ENCODE measurements around the gene TMTC3.
"Not testable (repeated sequence)": the region's sequence is repeated elsewhere in the genome, so short reads cannot be mapped to it uniquely, and the experiment has no call there.

TMTC3 gene

DNA sequence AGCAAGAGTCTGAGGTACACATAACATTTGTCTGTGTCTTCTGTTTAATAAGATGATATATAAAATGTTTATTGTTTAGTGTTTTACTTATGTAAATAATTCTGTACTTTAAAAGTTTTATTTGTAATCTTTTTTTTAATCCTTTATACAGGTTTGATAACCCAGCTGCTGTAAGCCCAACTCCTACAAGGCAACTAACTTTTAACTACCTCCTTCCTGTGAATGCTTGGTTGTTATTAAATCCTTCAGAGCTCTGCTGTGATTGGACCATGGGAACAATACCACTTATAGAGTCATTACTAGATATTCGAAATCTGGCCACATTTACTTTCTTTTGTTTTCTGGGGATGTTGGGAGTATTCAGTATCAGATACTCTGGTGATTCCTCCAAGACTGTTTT, 24.1 kb downstream of the TMTC3 start:
- DNase-seq (ENCODE audit: low read depth): no peak

DNA sequence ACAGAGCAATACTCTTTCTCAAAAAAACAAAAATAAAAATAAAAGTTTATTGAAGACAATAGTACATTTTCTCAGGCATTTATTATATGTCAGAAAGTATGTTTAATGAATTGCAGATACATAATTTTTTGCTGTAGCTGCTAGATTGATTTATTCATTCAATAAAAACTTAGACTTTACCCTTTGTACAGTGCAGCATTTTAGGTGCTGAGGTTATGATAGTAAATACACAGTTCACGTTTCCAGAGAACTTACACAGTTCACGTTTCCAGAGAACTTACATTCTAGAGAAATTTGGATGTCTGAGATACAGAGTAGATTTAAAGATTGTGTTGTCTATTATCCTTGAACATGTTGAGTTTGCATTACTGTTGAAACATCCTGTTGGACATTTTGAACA, 25.3 kb downstream of the TMTC3 start:
- no peak for DNase-seq (ENCODE audit: low read depth)

DNA sequence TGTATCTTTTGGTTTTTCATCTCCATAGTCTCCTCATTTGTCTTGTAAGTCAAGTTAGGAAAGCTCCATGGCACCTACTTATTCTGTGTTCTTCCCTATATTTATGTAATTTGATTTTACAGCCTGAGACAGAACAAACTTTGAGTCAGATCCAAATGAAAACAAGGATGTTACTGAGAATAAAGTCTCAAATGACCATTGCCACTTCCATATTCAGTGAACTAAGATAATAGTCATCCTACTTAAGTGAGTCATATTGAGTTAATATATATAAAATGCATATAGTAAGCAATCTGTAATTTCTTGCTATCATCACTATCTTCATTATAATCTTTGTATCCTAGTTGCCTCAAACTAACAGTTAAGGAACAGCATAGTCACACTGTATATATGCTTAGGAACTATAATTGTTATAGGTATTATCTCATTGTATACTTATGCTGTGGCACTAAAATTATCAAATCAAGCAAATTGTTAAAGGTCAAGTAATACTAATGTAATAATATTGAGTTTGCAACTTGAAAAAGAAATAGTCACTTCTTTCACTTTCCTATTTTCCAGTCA, 30.8 kb downstream of the TMTC3 start:
- peak; percentile 6 for DNase-seq (ENCODE audit: low read depth)

DNA sequence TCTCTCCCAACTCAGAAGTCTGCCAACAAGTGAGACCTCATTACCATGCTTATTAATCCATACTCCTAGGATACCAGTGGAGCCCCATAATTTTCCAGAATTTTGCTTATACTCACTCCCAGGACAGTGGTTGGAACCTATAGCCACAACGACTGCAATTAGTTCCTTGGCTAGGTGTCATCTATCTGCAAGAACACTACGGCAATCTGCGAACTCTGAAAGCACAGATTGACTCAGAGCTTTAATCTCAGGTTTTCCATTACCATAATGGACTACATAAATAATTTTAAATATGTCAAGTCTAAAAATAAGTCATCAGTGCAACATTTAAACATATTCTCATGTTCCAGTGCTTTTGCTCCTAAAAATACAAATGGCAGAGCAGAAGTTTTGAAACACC, 33.4 kb downstream of the TMTC3 start:
- DNase-seq (ENCODE audit: low read depth): no peak

GRCh38 chr12:88179436-88180014, 37.4 kb downstream of the TMTC3 start:
- no peak for DNase-seq (ENCODE audit: low read depth)

DNA sequence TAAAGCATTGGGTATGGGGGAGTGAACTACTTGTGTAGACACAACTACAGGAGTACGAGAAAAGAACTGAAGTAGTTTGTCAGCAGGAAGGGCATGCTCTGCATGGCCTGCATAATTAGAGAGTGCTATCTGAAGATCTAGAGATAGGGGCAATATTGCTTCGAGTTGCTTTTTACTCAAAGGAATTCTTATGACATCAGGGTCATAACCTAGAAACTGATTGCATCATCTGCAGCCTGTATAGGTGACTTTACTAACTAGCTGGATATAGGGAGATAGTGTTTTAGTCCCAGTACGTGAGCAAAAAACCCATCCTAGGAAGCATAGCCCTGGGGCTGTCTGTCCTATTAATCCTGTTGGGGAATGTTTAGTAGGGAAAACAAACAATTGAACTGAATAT, 39.8 kb downstream of the TMTC3 start:
- DNase-seq (ENCODE audit: low read depth): no peak

DNA sequence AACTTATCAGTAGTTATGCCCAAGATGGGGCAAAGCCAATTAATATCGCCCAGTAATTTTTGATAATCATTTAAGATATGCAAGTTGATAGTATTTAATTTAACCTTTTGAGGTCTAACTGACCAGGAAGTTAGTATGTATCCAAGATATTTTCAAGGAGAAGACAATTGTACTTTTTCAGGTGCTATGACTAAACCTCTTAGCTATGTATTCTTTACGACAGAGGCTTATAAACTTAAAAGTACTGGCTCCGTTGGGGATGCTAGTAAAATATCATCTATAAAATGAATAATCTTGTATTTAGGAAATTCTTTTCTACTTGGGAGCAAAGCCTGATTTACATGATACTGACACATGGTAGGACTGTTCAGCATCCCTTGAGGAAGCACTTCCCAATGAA, 40.3 kb downstream of the TMTC3 start:
- DNase-seq (ENCODE audit: low read depth): no peak

GRCh38 chr12:88184196-88184595, 42.1 kb downstream of the TMTC3 start:
- no peak for DNase-seq (ENCODE audit: low read depth)

DNA sequence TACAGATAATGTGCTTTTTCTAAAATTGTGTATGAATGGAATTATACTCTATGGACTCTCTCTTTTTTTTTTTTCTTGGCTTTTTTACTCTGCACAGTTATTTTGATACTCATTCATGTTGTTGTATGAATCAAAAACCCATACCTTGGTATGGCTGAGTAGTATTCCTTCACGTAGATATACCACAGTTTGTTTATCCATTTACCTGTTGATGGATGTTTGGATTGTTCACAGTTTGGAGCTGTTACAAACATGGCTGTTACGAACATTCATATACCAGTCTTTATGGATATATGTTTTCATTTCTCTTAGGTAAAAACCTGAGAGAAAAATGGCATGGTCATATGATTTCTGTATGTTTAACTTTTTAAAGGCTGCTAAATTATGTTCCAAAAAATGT, 43.2 kb downstream of the TMTC3 start:
- no peak for DNase-seq (ENCODE audit: low read depth)

- DNase-seq (ENCODE audit: low read depth): peak; percentile 61
Measured at GRCh38 chr12:88185988-88186387, 43.9 kb downstream of the TMTC3 start.

- no peak for DNase-seq (ENCODE audit: low read depth)
Measured at GRCh38 chr12:88187571-88187970, 45.5 kb downstream of the TMTC3 start.

DNA sequence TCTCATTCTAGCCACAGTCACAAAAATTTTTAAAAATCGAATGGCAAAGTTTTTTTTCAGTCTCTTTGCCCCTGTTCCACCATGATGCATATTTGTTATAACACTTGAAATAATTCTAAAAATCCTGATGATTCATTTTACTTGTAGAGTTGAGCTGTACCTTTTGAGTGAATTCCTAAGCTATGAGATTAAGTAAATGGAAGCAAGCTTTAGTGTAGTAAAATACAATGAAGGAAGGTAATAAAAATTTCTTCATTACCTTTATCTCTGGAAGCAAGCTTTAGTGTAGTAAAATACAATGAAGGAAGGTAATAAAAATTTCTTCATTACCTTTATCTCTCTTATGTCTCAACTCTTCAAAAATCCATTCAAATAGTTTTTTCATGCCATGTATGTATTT, 46.1 kb downstream of the TMTC3 start:
- DNase-seq (ENCODE audit: low read depth): no peak

DNA sequence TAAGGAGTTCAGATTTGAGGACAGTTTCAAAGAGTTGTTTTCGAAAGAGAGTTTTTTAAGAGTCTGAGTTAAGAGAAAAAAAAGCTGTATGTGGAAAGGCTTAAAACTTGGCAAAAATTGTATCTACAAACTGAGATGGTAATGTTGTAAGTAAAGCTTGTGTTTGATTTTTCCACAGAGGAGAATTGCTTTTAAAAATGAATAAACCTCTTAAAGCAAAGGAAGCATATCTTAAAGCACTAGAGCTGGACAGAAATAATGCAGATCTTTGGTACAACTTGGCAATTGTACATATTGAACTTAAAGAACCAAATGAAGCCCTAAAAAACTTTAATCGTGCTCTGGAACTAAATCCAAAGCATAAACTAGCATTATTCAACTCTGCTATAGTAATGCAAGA, 50.3 kb downstream of the TMTC3 start:
- DNase-seq (ENCODE audit: low read depth): no peak

- no peak for DNase-seq (ENCODE audit: low read depth)
Measured at GRCh38 chr12:88194868-88195267, 52.8 kb downstream of the TMTC3 start.

GRCh38 chr12:88200029-88200428, 57.9 kb downstream of the TMTC3 start:
- DNase-seq (ENCODE audit: low read depth): no peak

- no peak for DNase-seq (ENCODE audit: low read depth)
Measured at GRCh38 chr12:88202500-88202899, 60.4 kb downstream of the TMTC3 start.

GRCh38 chr12:88206601-88207000, 64.5 kb downstream of the TMTC3 start:
- DNase-seq (ENCODE audit: low read depth): no peak

GRCh38 chr12:88207921-88208620, 66.0 kb downstream of the TMTC3 start:
- no peak for DNase-seq (ENCODE audit: low read depth)

DNA sequence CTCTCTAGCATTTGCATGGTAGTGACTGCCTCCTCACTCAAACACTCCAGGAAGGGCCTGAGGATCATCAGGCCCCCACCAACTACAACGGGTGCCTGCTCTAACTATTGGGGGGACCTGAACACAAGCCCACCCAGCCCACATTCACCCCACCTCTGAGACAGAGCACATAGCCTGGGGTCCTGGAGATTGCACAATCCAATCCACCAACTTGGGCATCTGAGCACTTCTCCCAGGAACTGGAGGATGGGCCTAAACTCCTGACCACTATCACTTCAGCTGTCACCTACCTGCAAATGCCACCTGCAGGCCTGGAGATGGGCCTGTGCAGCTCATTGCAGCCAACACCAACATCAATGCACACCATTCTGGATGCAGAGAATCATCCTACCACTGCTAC, 66.6 kb downstream of the TMTC3 start:
- DNase-seq (ENCODE audit: low read depth): no peak

DNA sequence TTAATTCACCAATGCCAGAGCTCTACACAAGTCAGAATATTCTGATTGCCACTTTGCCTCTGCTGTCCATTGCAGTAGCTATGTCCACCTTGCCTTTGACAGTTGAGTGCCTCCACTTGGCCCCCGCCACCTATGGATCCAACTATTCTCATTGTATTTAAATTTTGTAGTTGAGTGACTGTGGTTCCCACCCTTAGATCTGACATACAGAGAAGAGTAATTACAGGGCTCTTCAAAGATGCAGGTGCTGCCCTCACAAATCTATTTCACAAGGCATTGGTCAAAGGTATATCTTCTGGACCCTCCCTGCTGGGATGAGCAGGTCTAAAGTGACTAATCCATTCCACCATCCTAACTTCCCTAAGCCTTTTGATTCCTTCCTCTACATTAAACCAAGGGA, 68.2 kb downstream of the TMTC3 start:
- DNase-seq (ENCODE audit: low read depth): not testable (repeated sequence)

- no peak for DNase-seq (ENCODE audit: low read depth)
Measured at GRCh38 chr12:88218293-88218692, 76.2 kb downstream of the TMTC3 start.

GRCh38 chr12:88219861-88220260, 77.8 kb downstream of the TMTC3 start:
- no peak for DNase-seq (ENCODE audit: low read depth)

- DNase-seq (ENCODE audit: low read depth): no peak
Measured at GRCh38 chr12:88223519-88223918, 81.4 kb downstream of the TMTC3 start.

- no peak for DNase-seq (ENCODE audit: low read depth)
Measured at GRCh38 chr12:88225776-88226175, 83.7 kb downstream of the TMTC3 start.
